GM19468 (cell line): ENCODE results near the gene RALGDS.
"Not testable (repeated sequence)": the region's sequence is repeated elsewhere in the genome, so short reads cannot be mapped to it uniquely, and the experiment has no call there.

Experiments used
- ATAC-seq: cut with Tn5 transposase; IDR thresholded peaks from one replicate; pipeline ENCODE4 v1.9.1; 2021; ENCODE audit warnings: mild to moderate bottlenecking, moderate library complexity, moderate number of reproducible peaks; ENCODE audit not compliant: unreplicated experiment; ENCODE audit errors: extremely low read depth

Gene RALGDS

DNA sequence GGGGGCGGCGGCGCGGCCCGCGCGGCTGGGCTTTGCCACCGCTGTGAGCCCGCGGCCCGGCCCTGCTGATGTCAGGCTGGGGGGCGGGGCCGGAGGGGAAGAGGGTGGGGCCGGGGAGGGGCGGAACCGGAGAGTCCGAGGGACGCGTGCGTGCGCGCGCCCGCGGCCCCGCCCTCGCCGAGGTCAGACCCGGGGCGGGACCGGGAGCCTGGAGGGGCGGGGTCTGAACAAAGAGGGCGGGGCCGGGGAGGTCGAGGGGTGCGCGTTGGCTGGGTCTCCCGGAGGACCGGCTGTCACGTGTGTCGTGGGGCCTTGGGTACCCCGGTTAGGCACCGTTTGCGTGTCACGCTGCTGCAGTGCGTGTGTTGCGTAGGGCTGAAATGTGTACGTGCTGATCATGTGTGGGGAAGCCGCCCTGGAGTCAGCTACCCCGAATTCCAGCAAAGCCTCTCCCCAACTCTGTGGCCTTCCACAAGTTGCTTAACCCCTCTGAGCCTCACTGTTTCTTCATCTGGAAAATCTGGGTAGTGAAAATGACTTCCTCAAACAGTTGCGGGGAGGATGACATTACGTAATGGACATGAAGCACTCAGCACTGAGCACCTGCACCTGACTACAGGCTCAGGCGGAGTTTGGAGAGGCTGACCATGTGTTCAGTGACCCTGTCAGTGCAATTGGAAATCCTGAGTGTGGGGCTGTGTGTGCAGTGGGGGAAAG is at the start of gene RALGDS:
TSS of gene RALGDS (minus strand) at position 43 of the 717 bp plus-strand sequence. CDS start 86 bp downstream, outside the sequence.
- peak; percentile 40 for ATAC-seq

DNA sequence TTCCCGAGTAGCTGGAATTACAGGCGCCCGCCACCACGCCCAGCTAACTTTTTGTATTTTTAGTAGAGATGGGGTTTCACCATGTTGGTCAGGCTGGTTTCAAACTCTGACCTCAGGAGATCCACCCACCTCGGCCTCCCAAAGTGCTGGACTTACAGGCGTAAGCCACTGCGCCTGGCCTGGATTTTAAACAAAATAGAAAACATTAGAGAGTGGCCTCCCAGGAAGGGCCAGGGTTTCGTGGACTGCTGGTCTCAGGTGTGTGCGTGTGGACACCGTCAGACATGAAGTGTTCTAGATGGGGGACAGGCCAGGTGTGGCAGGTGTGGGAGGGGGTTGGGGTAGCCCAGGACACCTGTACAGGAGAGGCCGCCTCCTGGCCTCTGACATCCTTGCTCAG is 49.7 kb upstream of the RALGDS start:
- ATAC-seq: no peak

DNA sequence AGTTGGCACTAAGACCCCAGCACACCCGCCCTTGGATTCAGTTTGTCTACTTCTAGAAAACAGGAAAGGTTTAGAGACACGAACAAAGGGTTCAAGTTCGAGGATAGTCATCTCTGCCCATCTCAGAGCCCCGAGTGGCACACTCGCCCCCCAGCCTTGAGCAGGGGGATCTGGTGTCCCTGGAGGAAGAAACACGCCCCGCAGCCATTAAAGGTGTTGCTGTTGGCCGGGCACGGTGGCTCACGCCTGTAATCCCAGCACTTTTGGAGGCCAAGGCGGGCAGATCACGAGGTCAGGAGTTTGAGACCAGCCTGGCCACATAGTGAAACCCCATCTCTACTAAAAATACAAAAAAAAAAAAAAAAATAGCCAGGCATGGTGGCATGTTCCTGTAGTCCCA is 48.6 kb upstream of the RALGDS start:
- not testable (repeated sequence) for ATAC-seq

DNA sequence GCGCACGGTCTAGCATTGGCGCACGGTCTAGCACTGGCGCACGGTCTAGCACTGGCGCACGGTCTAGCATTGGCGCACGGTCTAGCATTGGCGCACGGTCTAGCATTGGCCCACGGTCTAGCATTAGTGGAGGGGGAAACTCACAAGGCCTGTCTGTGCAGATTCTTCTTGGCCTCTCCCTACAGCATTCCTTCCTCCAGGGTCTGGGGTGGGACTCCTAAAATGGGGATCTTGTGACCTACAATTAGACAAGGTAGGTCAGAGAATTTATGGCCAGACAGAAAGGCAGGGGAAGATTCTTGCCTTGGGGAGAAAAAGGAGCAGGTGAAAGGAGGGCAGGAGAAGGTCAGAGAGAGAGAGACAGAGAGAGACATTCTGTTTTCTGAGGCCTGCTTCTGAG is 48.1 kb upstream of the RALGDS start:
- ATAC-seq: no peak

DNA sequence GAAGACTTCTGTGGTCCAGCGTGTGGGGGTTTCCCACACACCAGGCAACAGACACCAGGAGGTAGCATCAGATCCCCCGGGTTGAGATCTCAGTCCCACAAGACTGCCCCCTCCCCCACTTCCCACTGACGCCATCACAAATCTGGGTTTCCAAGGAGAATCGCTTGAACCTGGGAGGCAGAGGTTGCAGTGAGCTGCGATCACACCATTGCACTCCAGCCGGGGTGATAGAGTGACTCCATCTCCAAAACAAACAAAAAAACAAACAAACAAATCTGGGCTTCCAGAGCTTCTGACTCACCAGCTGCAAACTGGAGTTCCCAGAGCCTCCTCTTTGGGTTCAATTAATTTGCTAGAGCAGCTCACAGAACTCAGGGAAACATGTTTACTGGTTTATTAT is 47.4 kb upstream of the RALGDS start:
- ATAC-seq: no peak

DNA sequence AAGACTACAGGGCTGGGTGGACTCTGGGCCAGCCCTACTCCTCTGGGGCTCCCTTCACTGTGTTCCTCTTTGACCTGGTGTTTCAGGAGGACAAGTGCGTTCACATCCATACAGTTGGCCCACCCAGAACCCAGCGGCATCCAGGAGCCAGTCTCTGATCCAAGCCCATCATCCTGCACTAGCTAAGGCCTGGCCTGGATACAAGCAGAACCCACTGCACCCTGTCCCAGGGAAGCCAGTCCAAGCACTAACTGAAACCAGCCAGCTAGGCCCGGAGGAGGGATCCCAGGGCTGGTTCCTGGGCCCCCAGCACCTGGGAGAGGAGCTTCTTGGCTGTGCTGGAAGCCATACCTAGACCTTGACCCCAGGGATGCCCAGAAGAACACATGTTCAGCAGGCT is 46.7 kb upstream of the RALGDS start:
- no peak for ATAC-seq

DNA sequence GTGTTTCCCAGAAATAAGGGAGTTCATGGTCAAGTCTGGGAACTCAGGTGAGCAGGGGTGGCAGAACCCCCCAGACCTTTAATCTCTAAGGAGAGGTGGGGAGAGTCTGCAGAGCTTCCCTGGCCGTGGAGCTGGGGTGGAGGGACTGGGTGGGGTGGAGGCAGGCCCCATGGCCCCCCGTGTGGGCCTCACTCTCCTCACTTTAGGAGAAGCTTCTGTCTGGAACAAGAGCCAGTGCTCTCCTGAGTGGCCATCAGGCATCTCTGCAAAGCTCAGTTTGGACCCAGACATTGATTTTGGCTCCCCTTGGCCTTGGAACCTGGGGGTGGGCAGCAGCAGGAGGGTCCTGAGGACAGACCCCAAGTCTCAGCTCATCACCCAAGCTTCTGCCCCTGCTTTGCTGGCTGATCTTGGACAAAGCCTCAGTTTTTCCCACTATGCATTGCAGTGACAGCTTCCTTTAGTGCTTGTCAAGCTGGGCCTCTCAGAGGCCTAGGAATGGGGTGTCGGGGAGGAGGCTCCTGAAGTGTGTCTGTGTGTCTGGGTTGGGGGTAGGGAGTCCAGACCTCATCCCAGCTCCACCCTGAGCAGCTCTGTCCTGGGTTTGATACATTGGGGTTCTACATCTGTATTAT is 46.2 kb upstream of the RALGDS start:
- no peak for ATAC-seq

DNA sequence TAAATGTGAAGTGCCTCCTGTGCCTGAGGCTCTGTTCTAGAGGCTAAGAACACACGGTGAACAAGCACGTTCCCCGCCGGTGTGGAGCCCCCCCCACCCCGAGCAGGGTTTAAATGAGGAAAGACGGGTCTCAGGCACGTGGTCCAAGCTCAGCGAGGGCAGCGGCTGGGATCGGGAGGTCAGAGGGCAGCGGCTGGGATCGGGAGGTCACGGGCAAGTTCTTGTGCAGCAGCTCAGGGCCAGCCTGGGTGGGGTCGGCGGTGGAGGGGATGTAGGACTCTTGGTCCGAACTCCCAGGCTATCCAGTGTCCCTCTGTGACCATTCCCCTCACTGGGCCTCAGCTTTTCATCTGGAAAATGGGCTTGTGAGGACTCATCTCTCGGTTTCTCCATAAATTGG is 45.4 kb upstream of the RALGDS start:
- no peak for ATAC-seq

DNA sequence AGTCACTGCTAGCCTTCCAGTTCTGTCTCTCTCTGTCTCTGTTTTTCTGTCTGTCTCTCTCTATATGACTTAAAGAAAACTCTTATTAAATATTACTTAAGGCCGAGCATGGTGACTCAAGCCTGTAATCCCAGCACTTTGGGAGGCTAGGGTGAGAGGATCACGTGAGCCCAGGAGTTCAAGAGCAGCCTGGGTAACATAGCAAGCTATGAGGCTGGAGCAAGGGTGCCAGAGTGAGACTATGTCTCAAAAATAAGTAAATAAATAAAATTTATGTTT is 44.4 kb upstream of the RALGDS start:
- ATAC-seq: no peak

DNA sequence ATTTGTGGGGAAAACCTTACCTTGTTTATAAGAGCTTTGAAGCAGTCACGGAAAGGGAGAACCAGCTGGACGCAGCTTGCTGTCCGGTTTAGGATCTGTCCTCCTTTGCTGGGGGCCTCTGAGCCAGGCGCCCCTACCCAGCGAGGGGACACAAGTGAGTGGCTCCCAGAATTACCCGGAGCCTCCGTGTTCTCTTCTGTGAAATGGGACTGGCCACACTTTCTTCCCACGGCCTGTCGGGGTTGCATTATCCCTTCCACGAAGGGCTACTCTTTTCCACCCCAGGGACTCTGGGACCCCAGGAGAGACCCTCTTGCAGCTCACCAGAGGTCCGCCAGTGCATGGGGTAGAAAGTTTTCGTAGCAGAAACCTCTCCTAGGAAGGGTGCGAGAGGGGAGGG is 43.2 kb upstream of the RALGDS start:
- no peak for ATAC-seq

DNA sequence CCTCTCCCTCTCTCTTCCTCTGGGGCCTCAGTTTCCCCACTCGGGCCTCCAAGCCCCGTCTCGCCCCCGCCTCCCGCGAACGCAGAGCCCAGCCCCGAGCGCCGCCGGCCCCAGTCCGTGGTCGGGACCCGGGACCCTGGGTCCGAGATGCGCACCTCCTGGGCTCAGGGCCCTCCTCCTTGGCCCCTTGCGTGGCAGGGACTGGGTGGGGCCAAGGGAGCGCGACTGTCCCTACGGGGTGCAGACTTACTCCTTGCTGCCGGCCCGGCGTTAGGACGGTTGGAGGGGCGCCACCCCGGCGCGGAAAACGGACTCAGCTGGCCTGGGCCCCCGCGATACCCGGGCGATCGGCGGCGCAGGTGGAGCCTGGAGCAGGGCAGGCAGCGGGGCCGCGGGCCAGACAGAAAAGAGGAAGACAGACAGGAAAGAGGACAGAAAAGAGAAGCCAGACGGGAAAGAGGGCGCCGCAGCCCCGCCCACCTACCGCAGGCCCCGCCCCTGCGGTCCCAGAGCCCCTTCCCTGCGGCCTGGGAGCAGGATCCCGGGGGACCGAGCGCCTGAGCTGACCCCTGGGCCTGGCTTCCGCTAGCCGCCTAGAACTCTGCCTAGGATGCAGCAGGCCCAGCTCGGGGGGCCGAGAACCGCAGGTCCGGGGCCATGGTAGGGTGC is 42.6 kb upstream of the RALGDS start, which contains the start of gene GBGT1:
TSS of gene GBGT1 (minus strand) at position 411 of the 669 bp plus-strand sequence. CDS start 1,502 bp downstream, outside the sequence.
- ATAC-seq: no peak

DNA sequence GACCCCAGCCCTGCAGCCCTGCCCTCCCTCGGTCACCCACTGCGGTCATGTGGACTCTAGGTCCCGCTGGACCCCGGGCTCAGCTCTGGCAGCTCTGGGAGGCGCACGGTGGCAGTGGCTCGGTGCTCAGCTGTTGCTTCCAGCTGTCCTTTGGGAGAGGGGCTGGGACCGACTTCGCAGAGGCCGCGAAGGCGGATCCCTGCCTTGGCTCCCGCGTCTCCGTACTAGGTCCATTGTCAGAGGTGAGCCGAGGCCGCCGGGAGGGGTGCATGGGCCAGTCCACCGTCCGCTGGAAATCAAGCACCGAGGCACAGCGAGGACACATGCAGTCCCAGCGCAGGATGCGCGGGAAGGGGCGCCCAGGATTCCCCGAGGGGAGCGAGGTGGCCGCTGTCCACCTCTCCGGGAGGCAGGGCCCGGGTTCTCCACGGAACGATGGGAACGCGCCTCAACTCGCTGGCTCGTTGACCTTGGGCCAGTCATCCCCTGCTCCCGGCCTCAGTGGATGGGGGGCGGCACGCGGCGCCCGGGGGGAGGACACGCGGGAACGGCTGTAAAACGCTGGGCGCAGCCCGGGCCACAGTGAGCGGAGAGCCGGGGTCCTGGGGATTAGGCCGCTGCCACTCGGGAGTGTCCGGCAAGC is 41.9 kb upstream of the RALGDS start:
- no peak for ATAC-seq

DNA sequence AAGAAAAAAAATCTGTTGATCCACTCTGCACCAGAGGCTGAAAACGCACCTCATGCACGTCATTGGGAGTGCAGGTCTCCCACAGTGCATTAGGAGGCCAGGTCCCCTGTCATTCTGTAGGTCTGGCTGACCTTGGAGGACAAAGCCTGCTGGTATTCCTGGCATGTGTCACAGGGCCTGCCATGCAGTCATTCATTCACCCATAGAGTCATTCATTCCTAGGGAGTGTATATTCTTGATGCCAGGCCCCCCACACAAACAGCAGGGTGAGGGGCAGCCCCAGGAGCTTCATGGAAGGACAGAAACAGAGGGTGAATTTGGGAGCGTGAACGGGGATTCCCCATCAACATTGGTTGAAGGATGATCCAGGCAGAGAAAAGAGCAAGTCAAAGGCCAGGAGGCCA is 40.5 kb upstream of the RALGDS start:
- no peak for ATAC-seq

DNA sequence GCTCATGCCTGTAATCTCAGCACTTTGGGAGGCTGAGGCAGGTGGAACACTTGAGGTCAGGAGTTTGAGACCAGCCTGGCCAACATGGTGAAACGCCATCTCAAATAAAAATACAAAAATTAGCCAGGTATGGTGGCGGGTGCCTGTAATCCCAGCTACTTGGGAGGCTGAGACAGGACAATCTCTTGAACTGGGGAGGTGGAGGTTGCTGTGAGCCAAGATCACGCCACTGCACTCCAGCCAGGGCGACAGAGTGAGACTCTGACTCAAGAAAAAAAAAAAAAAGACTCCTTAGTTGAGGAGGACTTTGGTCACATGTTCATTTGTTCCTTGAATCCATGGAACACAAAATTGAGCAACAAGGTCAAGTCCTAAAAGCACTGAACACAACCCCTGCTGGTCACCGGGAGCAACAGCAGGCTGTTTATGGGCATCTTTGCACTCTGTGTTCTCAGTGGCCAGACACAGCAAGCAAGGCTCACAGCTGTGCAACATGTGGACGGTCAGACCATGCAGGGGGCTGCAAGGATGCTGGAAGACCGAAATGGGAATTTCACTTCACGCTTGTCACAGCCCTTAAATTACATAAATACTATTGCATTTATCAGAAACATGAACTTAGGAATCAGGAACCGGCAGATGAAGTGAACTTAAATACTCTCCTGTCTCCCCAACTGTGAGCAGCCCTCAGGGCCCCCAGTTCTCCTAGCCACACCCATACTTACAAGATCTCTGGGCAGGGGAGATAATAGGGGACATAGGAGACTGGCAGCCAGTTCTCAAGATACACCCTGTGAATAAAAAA is 39.9 kb upstream of the RALGDS start:
- ATAC-seq: no peak

DNA sequence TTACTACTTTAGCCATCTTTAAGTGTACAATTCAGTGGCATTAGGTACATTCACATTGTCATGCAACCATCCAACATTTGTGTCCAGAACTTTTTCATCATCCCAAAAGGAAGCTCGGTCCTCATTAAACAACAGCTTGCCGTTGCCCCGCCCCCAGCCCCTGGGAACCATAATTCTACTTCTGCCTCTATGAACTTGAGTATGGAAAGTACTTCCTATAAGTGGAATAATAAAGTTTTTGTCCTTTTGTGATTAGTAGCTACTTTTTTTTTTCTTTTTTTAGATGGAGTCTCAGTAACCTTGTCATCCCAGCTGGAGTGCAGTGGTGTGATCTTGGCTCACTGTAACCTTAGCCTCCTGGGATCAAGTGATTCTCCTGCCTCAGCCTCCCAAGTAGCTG is 37.7 kb upstream of the RALGDS start:
- ATAC-seq: no peak

DNA sequence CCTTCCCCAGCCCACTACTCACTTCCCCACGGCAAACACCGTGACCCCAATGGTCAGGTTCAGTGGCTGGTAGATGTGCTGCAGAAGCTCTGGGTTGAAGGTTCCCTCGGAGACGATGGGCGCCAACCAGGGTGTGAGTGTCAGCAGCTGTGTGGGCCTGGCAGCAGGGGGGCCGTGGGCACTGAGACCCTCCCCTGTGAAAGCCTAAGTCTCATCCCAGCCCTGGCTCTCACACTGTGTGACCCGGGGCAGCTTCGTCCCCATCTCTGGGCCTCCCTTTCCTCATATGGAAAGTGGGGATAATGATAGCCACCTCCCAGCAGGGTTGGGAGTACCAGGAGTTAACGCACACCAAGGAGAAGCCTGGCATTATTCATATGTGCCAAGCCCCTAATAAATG is 34.1 kb upstream of the RALGDS start:
- no peak for ATAC-seq

DNA sequence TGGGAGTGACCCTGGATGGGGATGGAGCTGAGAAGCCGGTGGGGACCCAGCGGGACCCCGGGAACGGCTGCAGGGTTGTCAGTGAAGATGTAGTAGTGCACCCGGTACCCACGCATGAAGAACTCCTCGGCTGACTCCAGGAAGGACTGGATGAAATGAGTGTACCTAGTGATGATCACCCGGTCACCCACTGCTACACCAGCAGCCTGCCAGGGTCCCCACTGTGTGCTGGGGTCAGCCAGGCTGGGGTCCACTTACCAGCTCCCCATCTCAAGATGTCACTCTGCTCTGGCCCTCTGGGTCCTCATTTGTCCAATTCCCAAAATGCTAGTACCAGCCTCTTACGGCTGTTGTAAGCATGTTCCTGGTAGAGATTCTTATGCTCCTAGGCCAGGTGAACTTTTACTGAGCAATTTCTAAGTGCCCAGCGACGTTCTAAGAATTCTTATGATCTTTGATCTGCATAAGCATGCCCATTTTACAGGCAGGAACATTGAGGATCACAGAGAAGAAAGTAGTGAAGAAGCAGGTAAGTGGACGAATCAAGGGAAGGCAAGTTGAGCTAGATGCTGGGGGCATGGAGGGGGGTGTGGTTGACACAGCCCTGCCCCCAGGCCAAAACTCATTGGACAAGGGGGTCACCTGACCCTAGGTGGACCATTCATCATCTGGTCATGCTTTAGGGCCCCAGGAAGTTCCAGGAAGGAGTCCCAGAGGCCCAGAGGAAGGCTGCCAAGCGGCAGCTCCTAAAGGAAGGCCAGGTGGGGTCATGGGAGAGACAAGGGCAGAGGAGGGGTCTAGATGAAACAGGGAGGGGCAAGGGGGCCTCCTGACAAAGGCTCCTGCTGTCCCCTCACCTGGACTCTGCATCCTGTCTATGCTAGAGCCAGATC is 33.3 kb upstream of the RALGDS start:
- ATAC-seq: no peak

DNA sequence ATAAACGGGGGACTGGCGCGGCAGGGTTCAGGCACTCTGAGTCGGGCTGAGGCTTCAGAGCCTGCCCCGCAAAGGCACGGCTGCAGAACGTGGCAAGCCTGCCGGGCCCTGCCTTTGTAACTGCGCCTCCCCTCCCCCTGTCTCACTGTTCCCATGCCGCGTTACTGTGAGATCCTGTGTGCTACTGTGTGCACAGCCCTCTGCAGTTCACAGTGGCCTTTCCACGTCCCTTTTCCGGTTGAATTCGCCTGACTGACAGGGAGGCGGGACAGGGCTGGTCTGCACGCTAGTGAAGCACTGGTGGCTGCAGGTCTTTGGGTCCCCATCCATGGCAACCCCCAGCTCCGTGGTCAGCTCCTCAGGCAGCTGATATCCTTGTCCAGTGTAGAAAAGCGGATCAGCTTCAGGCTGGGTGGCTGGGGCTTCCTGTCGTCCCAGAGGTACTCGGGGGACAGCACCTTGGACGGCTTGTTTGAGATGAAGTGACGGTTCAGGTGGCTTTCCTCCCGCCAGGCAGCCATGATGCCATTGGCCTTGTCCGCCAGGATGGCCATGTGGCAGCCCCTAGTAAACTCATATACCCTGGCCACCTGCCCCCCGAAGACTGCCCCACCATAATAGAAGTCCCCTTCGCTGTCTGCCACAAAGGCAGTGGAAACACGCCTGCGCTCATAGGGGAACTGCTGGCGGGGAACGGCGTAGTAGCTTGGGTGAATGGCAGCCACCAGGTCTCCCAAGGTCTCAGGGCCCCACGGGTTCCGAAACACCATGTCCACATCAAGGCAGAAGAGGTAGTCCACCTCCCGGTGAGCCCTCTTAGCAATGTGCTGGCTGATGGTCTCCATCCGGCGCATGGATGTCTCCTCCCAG is 32.4 kb upstream of the RALGDS start:
- no peak for ATAC-seq
